Activated CD8-positive, alpha-beta memory T cell treated with anti-CD3 and anti-CD28 coated beads, Interleukin-2, amount 50 U/mL, for 1 hour (primary cell): Measurements from ENCODE around the gene ZSCAN29.
A peak's percentile ranks its signal among the peaks of the same experiment; 100 is the strongest.
"Not testable (repeated sequence)": the region's sequence is repeated elsewhere in the genome, so short reads cannot be mapped to it uniquely, and the experiment has no call there.

Experiments
- DNase-seq: peaks from one replicate; pipeline ENCODE4 v3.0.0-alpha.2; 2020; ENCODE audit errors: extremely low read depth

ZSCAN29 gene

GRCh38 chr15:43370975-43371974 lies at the start of gene ZSCAN29, which contains the start of gene TUBGCP4:
Gene ZSCAN29, minus strand, starts transcription at chr15:43371043. Its CDS starts 1,130 bp downstream, at chr15:43369913.
Gene TUBGCP4, plus strand, starts transcription at chr15:43371101. Its CDS starts 254 bp downstream, at chr15:43371355.
- peak; percentile 25 for DNase-seq

- no peak for DNase-seq
Measured at GRCh38 chr15:43420435-43420834, 49.6 kb upstream of the ZSCAN29 start.

GRCh38 chr15:43414196-43414595 lies 43.4 kb upstream of the ZSCAN29 start:
- no peak for DNase-seq

GRCh38 chr15:43412096-43412495 lies 41.3 kb upstream of the ZSCAN29 start:
- DNase-seq = no peak

- DNase-seq = no peak
Measured at GRCh38 chr15:43410572-43411214, 39.9 kb upstream of the ZSCAN29 start.

GRCh38 chr15:43408789-43409188 lies 37.9 kb upstream of the ZSCAN29 start:
- no peak for DNase-seq

- DNase-seq = no peak
Measured at GRCh38 chr15:43406808-43407207, 36.0 kb upstream of the ZSCAN29 start.

- no peak for DNase-seq
Measured at GRCh38 chr15:43406189-43406588, 35.3 kb upstream of the ZSCAN29 start.

- DNase-seq = no peak
Measured at GRCh38 chr15:43404130-43404529, 33.3 kb upstream of the ZSCAN29 start.

GRCh38 chr15:43403616-43404015 lies 32.8 kb upstream of the ZSCAN29 start:
- DNase-seq = no peak

GRCh38 chr15:43402255-43402654 lies 31.4 kb upstream of the ZSCAN29 start:
- DNase-seq = no peak

GRCh38 chr15:43393592-43393991 lies 22.7 kb upstream of the ZSCAN29 start:
- DNase-seq = not testable (repeated sequence)

GRCh38 chr15:43390723-43391122 lies 19.9 kb upstream of the ZSCAN29 start:
- DNase-seq = no peak

- no peak for DNase-seq
Measured at GRCh38 chr15:43383070-43383469, 12.2 kb upstream of the ZSCAN29 start.

GRCh38 chr15:43382310-43382709 lies 11.5 kb upstream of the ZSCAN29 start:
- DNase-seq = no peak

- DNase-seq = no peak
Measured at GRCh38 chr15:43378601-43379000, 7.8 kb upstream of the ZSCAN29 start.

GRCh38 chr15:43376017-43376705 lies 5.3 kb upstream of the ZSCAN29 start:
- no peak for DNase-seq

- no peak for DNase-seq
Measured at GRCh38 chr15:43370310-43370974, 401 bp downstream of the ZSCAN29 start.

GRCh38 chr15:43361313-43361903 lies 9.4 kb downstream of the ZSCAN29 start:
- DNase-seq = no peak

GRCh38 chr15:43360821-43361220 lies 10.0 kb downstream of the ZSCAN29 start:
- DNase-seq = no peak

GRCh38 chr15:43352693-43353382 lies 18.0 kb downstream of the ZSCAN29 start:
- DNase-seq = no peak
